OCI-LY1 (cell line): ENCODE data around the gene JOSD1.

Experiments used
- H2AFZ ChIP-seq: fragments of 200-600 bp; sonication (generic), shearing (Covaris generic); 2 replicates; pipeline ENCODE4 v1.6.0; 2014; ENCODE audit warnings: antibody characterized with exemption, mild to moderate bottlenecking, low read length
- H3F3A ChIP-seq: fragments of 200-600 bp; sonication (generic), shearing (Covaris generic); 2 replicates; pipeline ENCODE4 v1.6.0; 2014; ENCODE audit warnings: mild to moderate bottlenecking, antibody characterized with exemption, low read length, moderate library complexity; ENCODE audit not compliant: insufficient read depth
- H3K27ac ChIP-seq: fragments of 200-600 bp; sonication (generic); 2 replicates; pipeline ENCODE4 v1.5.1; 2014; ENCODE audit warnings: low read length, mixed run types, mild to moderate bottlenecking, low read depth; ENCODE audit not compliant: poor library complexity, severe bottlenecking
- H3K27me3 ChIP-seq: fragments of 200-600 bp; sonication (generic); 2 replicates; pipeline ENCODE4 v1.6.0; 2014; ENCODE audit warnings: antibody characterized with exemption, mild to moderate bottlenecking, low read length, moderate library complexity; ENCODE audit not compliant: insufficient read depth
- H3K36me3 ChIP-seq: fragments of 200-600 bp; sonication (generic); 2 replicates; pipeline ENCODE4 v1.6.1; 2014; ENCODE audit warnings: mild to moderate bottlenecking, antibody characterized with exemption, low read length, moderate library complexity, mixed read lengths; ENCODE audit not compliant: insufficient read depth
- H3K4me1 ChIP-seq: fragments of 200-600 bp; sonication (generic); 2 replicates; pipeline ENCODE4 v1.5.1; 2014; ENCODE audit warnings: mild to moderate bottlenecking, low read length, moderate library complexity; ENCODE audit not compliant: insufficient read depth, severe bottlenecking
- H3K4me2 ChIP-seq: fragments of 200-600 bp; sonication (generic), shearing (Covaris generic); 2 replicates; pipeline ENCODE4 v1.6.1; 2014; ENCODE audit warnings: low read length
- H3K4me3 ChIP-seq: fragments of 200-600 bp; sonication (generic); 2 replicates; pipeline ENCODE4 v1.5.1; 2014; ENCODE audit warnings: low read length, low read depth, mild to moderate bottlenecking, mixed read lengths; ENCODE audit not compliant: poor library complexity, severe bottlenecking
- H3K79me2 ChIP-seq: fragments of 200-600 bp; shearing (Covaris generic); 2 replicates; pipeline ENCODE4 v1.6.1; 2016; ENCODE audit warnings: mixed run types, low read length, mixed read lengths; ENCODE audit not compliant: insufficient read depth
- H3K9ac ChIP-seq: fragments of 200-600 bp; sonication (generic), shearing (Covaris generic); 2 replicates; pipeline ENCODE4 v1.6.1; 2014; ENCODE audit warnings: mild to moderate bottlenecking, low read length, mixed read lengths
- H3K9me2 ChIP-seq: fragments of 200-600 bp; sonication (generic), shearing (Covaris generic); 2 replicates; pipeline ENCODE4 v1.6.1; 2014; ENCODE audit warnings: low read depth, mild to moderate bottlenecking, low read length, mixed read lengths
- H3K9me3 ChIP-seq: fragments of 200-600 bp; shearing (Covaris generic); 2 replicates; pipeline ENCODE4 v1.6.1; 2014; ENCODE audit warnings: low read length, mixed read lengths
- H4K20me1 ChIP-seq: fragments of 200-600 bp; sonication (generic), shearing (Covaris generic); 2 replicates; pipeline ENCODE4 v1.6.0; 2016; ENCODE audit warnings: mild to moderate bottlenecking, low read length; ENCODE audit not compliant: insufficient read depth
- CTCF ChIP-seq: fragments of 200-600 bp; sonication (generic), shearing (Covaris generic); IDR thresholded peaks from 2 replicates; pipeline ENCODE4 v1.5.1; 2017; ENCODE audit warnings: mild to moderate bottlenecking, antibody characterized with exemption, low read length, moderate library complexity, mixed read lengths
- EZH2 ChIP-seq: fragments of 200-600 bp; sonication (generic), shearing (Covaris generic); IDR thresholded peaks from 2 replicates; pipeline ENCODE4 v1.8.0; 2017; ENCODE audit warnings: borderline replicate concordance, mixed run types, mild to moderate bottlenecking, antibody characterized with exemption, low read length, moderate library complexity, mixed read lengths

The JOSD1 gene

GRCh38 chr22:38656256-38657044 lies 44.3 kb downstream of the JOSD1 start, which contains the start of the genes CBY1 and FAM227A:
Gene CBY1, plus strand, starts transcription at chr22:38656638. Its CDS starts 11,417 bp downstream, at chr22:38668055.
Gene FAM227A, minus strand, starts transcription at chr22:38656392. Its CDS starts 6,224 bp downstream, at chr22:38650168.
- Histone ChIP-seq H4K20me1 (no peaks in the 10 kb centered on the region), H3K9ac (peak within 1 kb of the TSS; percentile 66), H3K4me1 (peaks cover 19% of the 10 kb centered on the region), H3F3A (no peaks in the 10 kb centered on the region), H3K36me3 (no peaks in the 10 kb centered on the region), H2AFZ (no peak within 1 kb of the TSS), H3K9me3 (no peaks in the 10 kb centered on the region), H3K4me3 (peak within 1 kb of the TSS; percentile 74), H3K27ac (peak within 1 kb of the TSS; percentile 47), H3K79me2 (0 out of 2 replicates have a peak, but pooled peaks cover 7% of the 10 kb centered on the region), H3K27me3 (no peaks in the 10 kb centered on the region), H3K4me2 (peak within 1 kb of the TSS; percentile 79), H3K9me2 (no peaks in the 10 kb centered on the region)
- TF ChIP-seq EZH2 (no peak), CTCF (no peak)

DNA sequence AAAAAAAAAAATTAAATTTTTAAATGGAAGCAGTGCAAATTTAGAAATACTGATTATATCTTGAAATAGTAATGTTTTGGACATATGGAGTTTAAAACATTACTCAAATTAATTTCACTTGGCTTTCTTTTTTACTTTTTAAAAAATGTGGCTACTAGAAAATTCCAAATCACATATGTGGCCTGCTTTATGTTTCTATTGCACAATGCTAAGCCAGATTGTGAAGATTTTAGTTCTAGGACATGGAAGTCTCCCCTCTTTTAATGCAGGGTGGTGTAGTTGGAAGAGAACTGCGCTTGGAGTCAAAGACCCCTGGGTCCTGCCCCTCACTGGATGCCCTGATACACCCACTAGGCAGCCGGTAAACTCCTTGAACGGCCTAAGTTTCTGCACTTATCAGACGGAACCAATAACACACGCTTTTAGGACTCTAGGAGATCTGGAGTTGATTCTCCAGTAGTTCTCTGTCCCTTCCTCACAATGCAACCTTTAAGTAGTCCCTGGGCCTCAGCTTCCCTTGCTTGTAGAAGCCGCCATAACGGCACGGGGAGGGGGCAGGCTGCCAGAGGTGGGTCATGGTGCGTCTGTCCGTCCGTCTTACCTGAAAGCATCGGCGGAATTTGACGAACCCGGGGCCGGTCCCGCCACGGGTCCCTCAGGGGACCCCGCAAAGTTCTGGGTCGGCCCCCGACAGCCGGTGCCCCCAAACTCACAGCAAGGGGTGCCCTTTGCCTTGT lies 45.1 kb downstream of the JOSD1 start:
- peak overlapping the region; percentile 79 for H3K4me2 ChIP-seq
- no peaks in the 10 kb centered on the region for H3K9me3 ChIP-seq
- 0 out of 2 replicates have a peak, but pooled peaks cover 7% of the 10 kb centered on the region for H3K79me2 ChIP-seq
- H4K20me1 ChIP-seq, result no peaks in the 10 kb centered on the region
- H3K9ac ChIP-seq, result peak overlapping the region; percentile 66
- no peaks in the 10 kb centered on the region for H3K9me2 ChIP-seq
- H3K27ac ChIP-seq, result no peak overlapping the region
- H3K4me3 ChIP-seq, result peak overlapping the region; percentile 74
- H3F3A ChIP-seq, result no peaks in the 10 kb centered on the region
- H3K27me3 ChIP-seq, result no peaks in the 10 kb centered on the region
- no peak for TF ChIP-seq EZH2
- TF ChIP-seq CTCF, result no peak
- peaks cover 19% of the 10 kb centered on the region for H3K4me1 ChIP-seq
- H3K36me3 ChIP-seq, result no peaks in the 10 kb centered on the region
- H2AFZ ChIP-seq, result no peak overlapping the region

DNA sequence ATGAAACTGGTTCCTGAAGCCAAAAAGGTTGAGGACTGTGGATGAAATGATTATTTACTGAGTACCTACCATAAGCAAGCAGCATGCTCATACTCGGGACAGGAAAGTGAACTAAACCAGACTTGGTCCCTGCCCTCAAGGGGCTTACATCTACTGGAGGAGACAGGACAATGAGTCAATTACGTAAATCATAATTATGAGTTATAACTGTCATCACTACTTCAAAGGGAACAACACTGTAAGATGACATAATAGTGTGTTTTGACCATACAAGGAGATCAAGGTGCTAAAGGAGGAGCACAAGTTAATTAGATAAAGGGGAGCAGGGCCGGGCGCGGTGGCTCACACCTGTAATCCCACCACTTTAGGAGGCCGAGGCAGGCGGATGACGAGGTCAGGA lies 47.0 kb downstream of the JOSD1 start:
- Histone ChIP-seq H3K27me3 (no peaks in the 10 kb centered on the region), H3K36me3 (no peaks in the 10 kb centered on the region), H3K9me2 (no peaks in the 10 kb centered on the region), H3F3A (no peaks in the 10 kb centered on the region), H4K20me1 (no peaks in the 10 kb centered on the region), H3K4me3 (no peak overlapping the region), H3K27ac (no peak overlapping the region), H3K9me3 (no peaks in the 10 kb centered on the region), H3K79me2 (0 out of 2 replicates have a peak, but pooled peaks cover 7% of the 10 kb centered on the region), H3K4me1 (peaks cover 19% of the 10 kb centered on the region), H3K9ac (no peak overlapping the region), H3K4me2 (no peak overlapping the region), H2AFZ (no peak overlapping the region)
- no peak for TF ChIP-seq EZH2
- no peak for TF ChIP-seq CTCF
